D721Med (cell line): ENCODE results near the gene ERFE.

Experiments
- DNase-seq: peaks from one replicate; pipeline ENCODE4 v3.0.0; 2011; ENCODE audit warnings: low spot score; ENCODE audit not compliant: insufficient read length
- FAIRE-seq: peaks from 2 replicates; lab custom pipeline; 2011; peaks lifted over from hg19 to GRCh38; lab: Jason Lieb, UNC
- TF ChIP-seq, protein P1 (sequence below): IDR thresholded peaks from 2 replicates; pipeline ENCODE4 v1.5.1; 2012; ENCODE audit warnings: mild to moderate bottlenecking, control low read depth; ENCODE audit not compliant: insufficient read depth; ENCODE audit errors: missing control alignments

The ERFE gene

DNA sequence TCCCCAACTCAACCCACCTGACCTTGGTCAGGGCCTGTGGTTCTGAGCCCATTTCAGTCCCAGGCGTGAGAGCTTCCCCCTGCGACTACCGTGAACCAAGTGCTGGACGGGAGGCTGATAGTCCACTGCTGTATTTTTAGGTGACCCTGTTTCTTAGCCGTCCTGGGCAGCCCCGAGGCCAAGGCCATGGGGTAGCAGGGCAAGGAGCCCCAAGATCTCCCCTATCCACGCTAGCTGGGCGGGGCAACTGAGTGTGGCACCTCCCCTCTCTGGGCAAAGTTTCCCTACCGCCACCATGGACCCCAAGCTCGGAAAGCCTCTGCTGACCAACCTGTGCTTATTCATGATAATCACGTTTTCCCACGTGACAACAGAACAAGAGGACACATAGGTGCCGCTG lies 20.9 kb upstream of the ERFE start:
- no peak for FAIRE-seq
- TF ChIP-seq, protein P1, sequence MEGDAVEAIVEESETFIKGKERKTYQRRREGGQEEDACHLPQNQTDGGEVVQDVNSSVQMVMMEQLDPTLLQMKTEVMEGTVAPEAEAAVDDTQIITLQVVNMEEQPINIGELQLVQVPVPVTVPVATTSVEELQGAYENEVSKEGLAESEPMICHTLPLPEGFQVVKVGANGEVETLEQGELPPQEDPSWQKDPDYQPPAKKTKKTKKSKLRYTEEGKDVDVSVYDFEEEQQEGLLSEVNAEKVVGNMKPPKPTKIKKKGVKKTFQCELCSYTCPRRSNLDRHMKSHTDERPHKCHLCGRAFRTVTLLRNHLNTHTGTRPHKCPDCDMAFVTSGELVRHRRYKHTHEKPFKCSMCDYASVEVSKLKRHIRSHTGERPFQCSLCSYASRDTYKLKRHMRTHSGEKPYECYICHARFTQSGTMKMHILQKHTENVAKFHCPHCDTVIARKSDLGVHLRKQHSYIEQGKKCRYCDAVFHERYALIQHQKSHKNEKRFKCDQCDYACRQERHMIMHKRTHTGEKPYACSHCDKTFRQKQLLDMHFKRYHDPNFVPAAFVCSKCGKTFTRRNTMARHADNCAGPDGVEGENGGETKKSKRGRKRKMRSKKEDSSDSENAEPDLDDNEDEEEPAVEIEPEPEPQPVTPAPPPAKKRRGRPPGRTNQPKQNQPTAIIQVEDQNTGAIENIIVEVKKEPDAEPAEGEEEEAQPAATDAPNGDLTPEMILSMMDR, result no peak
- DNase-seq, result no peak

DNA sequence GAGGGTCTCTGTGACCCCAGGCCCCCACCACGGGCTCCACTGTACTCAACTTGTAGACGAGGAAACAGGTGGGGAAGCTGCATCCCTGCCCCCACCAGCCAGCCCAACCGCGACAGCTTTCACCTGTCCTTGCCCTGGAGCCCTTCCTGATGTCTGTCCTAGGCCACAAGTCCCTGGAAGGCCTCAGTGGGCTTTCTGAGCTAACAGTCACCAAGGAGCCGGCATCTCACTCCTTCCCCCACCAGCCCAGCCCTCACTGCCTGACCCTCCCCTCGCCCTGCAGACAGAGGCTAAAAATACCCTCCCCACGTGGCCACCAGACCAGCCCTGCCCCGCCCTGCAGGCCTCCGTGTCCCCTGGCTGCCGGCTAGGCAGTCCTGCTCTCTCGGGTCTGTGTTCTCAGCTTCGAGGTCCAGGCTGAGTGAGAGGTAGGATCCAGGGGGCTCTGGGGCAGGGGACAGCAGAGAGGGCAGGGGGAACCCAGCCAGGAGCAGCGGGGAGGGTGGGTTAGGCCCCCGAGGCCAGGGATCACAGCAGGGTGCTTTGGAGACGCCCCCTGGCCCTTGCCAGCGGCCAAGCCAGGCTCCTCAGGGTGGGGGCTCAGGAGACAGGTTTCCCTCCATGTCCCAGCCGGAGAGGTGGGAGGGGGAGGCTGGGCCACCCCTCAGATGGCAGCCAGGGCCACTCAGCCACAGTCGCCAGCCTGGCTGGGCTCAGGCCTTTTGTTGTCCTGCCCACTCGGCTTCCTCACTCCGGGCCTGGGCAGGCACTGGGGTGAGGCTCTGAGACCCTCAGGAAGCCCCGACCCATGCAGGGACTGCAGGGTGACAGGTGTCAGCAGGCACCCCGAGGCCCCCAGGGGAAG lies 20.2 kb upstream of the ERFE start, which contains the start of gene KLHL30:
Gene KLHL30, plus strand, starts transcription at position 338 of the 865 bp plus-strand sequence. CDS start 2,087 bp downstream, outside the sequence.
- TF ChIP-seq, protein P1, result no peak
- FAIRE-seq (no peak), DNase-seq (no peak)

DNA sequence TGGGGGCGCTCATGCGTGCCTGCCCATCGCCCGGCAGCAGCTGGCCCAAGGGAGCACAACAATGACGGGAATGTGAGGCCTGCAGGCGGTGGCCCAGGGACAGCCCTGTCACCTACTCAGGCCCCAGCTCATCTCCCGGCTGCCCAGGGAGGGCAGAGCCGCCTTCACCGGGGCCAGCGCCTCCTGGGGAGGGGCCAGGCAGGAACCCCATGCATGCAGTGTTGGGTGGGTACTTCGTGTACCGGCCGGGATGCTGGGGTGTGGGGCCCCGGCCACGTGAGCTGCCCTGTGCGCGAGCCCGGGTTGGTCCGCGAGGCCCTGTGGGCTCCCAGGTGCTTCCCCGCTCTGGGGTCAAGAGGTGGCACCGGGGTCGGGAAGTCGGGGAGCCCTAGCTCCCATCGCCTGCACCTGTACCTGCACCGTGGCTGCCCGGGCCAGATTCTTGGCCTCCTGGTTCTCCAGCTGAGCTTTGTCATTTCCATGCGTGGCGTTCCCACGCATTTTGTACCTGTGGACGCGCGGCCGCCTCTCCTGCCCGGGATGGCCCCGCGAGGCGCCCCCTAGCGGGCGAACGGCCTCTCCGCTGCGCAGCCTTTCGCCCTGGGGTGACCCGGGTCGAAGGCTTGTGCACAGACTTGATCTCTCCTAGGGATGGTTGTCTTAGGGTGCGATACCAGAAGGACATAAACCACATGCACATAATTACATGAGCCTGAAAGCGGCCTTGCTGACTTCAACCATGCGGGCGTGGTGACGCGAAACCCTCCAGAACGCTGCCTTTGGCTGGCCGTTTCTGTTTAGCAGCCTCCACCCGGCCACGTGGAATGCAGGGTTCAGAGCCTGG lies 19.4 kb upstream of the ERFE start:
- FAIRE-seq (no peak), DNase-seq (no peak)
- TF ChIP-seq, protein P1, result peak; percentile 44

DNA sequence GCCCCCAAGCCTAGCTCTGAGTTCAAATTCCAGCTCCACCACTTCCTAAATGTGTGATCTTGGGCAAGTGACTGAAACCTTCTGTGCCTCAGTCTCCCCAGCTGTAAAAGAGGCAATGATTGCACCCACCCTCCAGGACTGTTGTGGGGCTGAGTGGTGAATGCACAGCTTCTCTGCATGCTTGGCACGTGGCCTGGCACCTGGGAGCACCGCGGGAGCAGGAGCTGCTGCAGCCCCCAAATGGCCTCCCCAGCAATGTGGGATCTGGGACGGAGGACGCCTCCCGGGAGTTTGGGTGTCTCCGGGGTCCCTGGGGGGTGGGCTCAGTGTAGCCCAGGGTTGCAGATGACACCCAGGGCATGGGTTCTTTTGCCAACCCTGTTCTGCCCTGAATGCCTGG lies 18.7 kb upstream of the ERFE start:
- no peak for FAIRE-seq
- DNase-seq, result no peak
- TF ChIP-seq, protein P1, result no peak

DNA sequence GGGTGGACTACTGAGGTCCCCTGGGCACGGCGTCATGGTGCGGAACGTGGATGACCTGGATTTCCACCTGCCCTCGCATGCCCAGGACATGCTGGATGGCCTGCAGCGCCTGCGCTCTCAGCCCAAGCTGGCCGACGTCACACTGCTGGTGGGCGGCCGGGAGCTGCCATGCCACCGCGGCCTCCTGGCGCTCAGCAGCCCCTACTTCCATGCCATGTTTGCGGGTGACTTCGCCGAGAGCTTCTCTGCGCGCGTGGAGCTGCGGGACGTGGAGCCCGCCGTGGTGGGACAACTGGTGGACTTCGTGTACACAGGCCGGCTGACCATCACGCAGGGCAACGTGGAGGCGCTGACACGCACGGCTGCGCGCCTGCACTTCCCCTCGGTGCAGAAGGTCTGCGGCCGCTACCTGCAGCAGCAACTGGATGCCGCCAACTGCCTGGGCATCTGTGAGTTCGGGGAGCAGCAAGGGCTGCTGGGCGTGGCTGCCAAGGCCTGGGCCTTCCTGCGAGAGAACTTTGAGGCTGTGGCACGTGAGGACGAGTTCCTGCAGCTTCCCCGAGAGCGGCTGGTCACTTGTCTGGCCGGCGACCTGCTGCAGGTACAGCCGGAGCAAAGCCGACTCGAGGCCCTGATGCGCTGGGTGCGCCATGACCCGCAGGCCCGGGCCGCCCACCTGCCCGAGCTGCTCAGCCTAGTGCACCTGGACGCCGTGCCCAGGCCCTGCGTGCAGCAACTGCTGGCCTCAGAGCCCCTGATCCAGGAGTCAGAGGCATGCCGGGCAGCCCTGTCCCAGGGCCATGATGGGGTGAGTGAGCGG lies 17.8 kb upstream of the ERFE start:
- DNase-seq (no peak), FAIRE-seq (no peak)
- TF ChIP-seq, protein P1, result no peak

DNA sequence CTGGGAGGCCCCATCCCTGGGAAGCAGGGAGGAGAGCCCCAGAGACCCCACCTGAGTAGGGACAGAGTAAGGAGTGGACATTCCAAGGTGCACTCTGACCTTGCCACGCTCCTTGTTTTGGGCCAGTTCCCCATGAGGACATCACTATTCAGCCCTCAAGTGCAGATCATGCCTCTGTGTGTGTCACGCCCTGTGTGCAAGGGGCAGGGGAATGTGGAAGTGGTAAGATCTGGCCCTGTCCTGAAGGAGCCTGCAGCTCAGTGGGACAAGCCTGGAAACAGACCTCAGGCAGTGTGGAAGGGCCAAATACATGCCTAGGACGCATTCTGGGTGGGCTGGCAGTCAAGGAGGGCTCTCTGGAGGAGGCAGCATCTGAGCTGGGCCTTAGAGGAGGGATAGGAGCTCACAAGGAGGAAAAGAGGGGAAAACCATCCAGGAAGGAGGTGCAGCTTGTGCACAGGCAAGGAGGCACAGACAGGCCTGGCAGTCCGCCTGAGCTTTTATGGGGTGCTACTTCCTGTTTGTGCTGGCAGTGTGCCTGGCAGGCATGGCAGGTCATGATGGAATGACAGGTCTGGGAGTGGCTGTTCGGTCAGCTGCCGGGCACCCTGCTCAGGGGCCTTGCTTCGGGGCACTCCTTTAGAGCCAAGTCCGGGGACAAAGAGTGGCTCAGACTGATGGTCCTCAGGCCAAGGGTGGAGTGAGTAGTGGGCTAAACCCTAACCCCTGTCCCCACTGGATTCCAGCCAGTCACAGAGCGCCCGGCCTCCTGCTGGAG lies 17.0 kb upstream of the ERFE start:
- TF ChIP-seq, protein P1, result no peak
- FAIRE-seq (no peak), DNase-seq (no peak)
